Smooth muscle cell (in vitro differentiated cells): ENCODE results near the gene NCK1. TPM values are rescaled to one million over a fixed set of nuclear protein-coding genes. Genes with fewer than 3 reads are reported as not detected.

Experiments
- DNase-seq: peaks from one replicate; lab custom pipeline; 2025; ENCODE audit not compliant: unreplicated experiment; lab: John Stamatoyannopoulos, UW
- H2AFZ ChIP-seq: fragments of 200-600 bp; sonication (generic); 2 replicates; pipeline ENCODE4 v1.6.0; 2016; ENCODE audit warnings: antibody characterized with exemption, low read depth, mild to moderate bottlenecking
- H3F3A ChIP-seq: fragments of 200-600 bp; sonication (generic); 2 replicates; pipeline ENCODE4 v1.6.0; 2017; ENCODE audit warnings: antibody characterized with exemption, low read depth
- H3K27ac ChIP-seq: fragments of 200-600 bp; sonication (generic); 2 replicates; pipeline ENCODE4 v1.5.1; 2016; ENCODE audit warnings: low read depth, mild to moderate bottlenecking
- H3K27me3 ChIP-seq: fragments of 200-600 bp; sonication (generic); 2 replicates; pipeline ENCODE4 v1.6.1; 2016; ENCODE audit warnings: low read depth, mild to moderate bottlenecking
- H3K36me3 ChIP-seq: fragments of 200-600 bp; sonication (generic); 2 replicates; pipeline ENCODE4 v1.5.1; 2016; ENCODE audit warnings: low read depth
- H3K4me1 ChIP-seq: fragments of 200-600 bp; sonication (generic); 2 replicates; pipeline ENCODE4 v1.5.1; 2016; ENCODE audit warnings: low read depth
- H3K4me2 ChIP-seq: fragments of 200-600 bp; sonication (generic); 2 replicates; pipeline ENCODE4 v1.6.0; 2016; ENCODE audit warnings: mild to moderate bottlenecking
- H3K4me3 ChIP-seq: fragments of 200-600 bp; sonication (generic); 2 replicates; pipeline ENCODE4 v1.5.1; 2016; ENCODE audit warnings: mild to moderate bottlenecking
- H3K79me2 ChIP-seq: fragments of 200-600 bp; sonication (generic); 2 replicates; pipeline ENCODE4 v1.6.0; 2016; ENCODE audit warnings: low read depth, mild to moderate bottlenecking
- H3K9ac ChIP-seq: fragments of 200-600 bp; sonication (generic); 2 replicates; pipeline ENCODE4 v1.6.0; 2016; ENCODE audit warnings: low read depth
- H3K9me3 ChIP-seq: fragments of 200-600 bp; sonication (generic); replicated peaks from 2 replicates; pipeline ENCODE4 v1.5.1; 2016; ENCODE audit warnings: low read depth
- H4K20me1 ChIP-seq: fragments of 200-600 bp; sonication (generic); 2 replicates; pipeline ENCODE4 v1.6.0; 2016; ENCODE audit warnings: low read depth
- WGBS: methylation state at CpG from one replicate; pipeline ENCODE4 v1.1.7; 2016; ENCODE audit warnings: low lambda C conversion rate; 5-methylcytosine and 5-hydroxymethylcytosine counted together
- polyA plus RNA-seq: library from polyadenylated mRNA; unstranded; fragments of >200 nt; fragmentation: Nextera tagmentation; extraction: Ambion mirVana; gene quantifications from 2 replicates; pipeline ENCODE4 v1.2.1, GENCODE V29; 2016
- total RNA-seq: library from RNA; depleted of rRNA; stranded (reverse); fragments of >200 nt; gene quantifications from 2 replicates; pipeline ENCODE4 v1.2.3, GENCODE V29; 2014
- TF ChIP-seq, protein P1 (sequence below): fragments of 200-600 bp; sonication (generic); IDR thresholded peaks from 2 replicates; pipeline ENCODE4 v1.5.1; 2017; ENCODE audit warnings: borderline replicate concordance, mild to moderate bottlenecking, antibody characterized with exemption; ENCODE audit not compliant: insufficient read depth, poor library complexity, severe bottlenecking

NCK1 gene
- total and polyA plus RNA-seq, 2 experiments from 2014 or later: 21.1 to 41.8 TPM

- Histone ChIP-seq H3K4me2 (no peak overlapping the region), H3K9ac (no peak overlapping the region), H3K36me3 (peaks cover 8% of the 10 kb centered on the region), H3K4me3 (no peak overlapping the region), H3K79me2 (peaks cover 88% of the 10 kb centered on the region), H2AFZ (no peak overlapping the region), H3K27ac (peak overlapping the region; percentile 29), H3K4me1 (no peaks in the 10 kb centered on the region), H3K27me3 (no peaks in the 10 kb centered on the region), H3K9me3 (no peaks in the 10 kb centered on the region), H3F3A (peaks cover 6% of the 10 kb centered on the region), H4K20me1 (peaks cover 59% of the 10 kb centered on the region)
- TF ChIP-seq, protein P1, sequence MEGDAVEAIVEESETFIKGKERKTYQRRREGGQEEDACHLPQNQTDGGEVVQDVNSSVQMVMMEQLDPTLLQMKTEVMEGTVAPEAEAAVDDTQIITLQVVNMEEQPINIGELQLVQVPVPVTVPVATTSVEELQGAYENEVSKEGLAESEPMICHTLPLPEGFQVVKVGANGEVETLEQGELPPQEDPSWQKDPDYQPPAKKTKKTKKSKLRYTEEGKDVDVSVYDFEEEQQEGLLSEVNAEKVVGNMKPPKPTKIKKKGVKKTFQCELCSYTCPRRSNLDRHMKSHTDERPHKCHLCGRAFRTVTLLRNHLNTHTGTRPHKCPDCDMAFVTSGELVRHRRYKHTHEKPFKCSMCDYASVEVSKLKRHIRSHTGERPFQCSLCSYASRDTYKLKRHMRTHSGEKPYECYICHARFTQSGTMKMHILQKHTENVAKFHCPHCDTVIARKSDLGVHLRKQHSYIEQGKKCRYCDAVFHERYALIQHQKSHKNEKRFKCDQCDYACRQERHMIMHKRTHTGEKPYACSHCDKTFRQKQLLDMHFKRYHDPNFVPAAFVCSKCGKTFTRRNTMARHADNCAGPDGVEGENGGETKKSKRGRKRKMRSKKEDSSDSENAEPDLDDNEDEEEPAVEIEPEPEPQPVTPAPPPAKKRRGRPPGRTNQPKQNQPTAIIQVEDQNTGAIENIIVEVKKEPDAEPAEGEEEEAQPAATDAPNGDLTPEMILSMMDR: no peak
- DNase-seq: no peak
These were observed 76.3 kb downstream of the NCK1 start for GRCh38 chr3:136938334-136938733.

DNA sequence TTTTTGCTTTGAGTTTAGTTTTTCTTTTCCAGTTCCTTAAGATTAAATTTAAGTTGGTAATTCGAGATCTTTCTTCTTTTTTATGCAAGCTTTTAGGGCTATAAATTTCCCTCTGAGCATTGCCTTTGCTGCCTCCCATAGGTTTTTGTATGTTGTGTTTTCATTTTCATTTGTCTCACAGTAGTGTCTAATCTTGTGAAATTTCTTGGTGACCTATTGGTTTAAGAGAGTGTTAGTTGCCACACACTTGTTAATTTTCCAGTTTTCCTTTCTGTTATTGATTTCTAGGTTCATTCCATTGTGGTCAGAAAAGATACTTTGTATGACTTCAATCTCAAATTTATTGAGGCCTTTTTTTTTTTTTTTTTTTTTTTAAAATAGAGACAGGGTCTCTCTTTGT, 77.5 kb downstream of the NCK1 start:
- no peak overlapping the region for H3K4me3 ChIP-seq
- DNase-seq: no peak
- peaks cover 4% of the 10 kb centered on the region for H3K4me1 ChIP-seq
- no peak overlapping the region for H2AFZ ChIP-seq
- no peaks in the 10 kb centered on the region for H3K9me3 ChIP-seq
- TF ChIP-seq, protein P1: no peak
- H3F3A ChIP-seq: peaks cover 6% of the 10 kb centered on the region
- no peak overlapping the region for H3K4me2 ChIP-seq
- 94% methylated on average over 1 of the region's 1 CpG for WGBS
- H3K79me2 ChIP-seq: peaks cover 86% of the 10 kb centered on the region
- peaks cover 69% of the 10 kb centered on the region for H4K20me1 ChIP-seq
- H3K36me3 ChIP-seq: peaks cover 8% of the 10 kb centered on the region
- H3K9ac ChIP-seq: no peak overlapping the region
- H3K27ac ChIP-seq: no peak overlapping the region
- no peaks in the 10 kb centered on the region for H3K27me3 ChIP-seq

- H3K4me3 ChIP-seq: no peak overlapping the region
These were observed 80.8 kb downstream of the NCK1 start for GRCh38 chr3:136942803-136943202.

DNA sequence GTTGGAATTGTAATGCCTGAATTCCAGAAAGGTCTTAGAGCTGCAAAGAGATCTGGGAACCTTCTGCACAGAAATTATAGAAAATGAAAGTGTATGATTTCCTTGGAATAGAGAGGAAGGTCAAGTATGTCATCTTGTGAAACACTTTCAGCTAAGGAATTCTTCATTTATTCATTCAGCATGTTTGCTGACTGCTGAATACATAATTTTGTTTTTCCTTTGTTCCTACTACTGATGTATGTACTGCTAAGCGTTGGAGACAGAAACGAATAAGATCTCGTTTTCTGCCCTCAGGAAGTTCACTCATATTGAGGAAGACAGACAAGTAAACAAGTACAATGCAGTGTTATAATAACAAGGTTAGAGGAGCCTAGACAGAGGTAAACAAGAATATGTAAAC, 81.4 kb downstream of the NCK1 start:
- Histone ChIP-seq H3K36me3 (no peaks in the 10 kb centered on the region), H3F3A (no peaks in the 10 kb centered on the region), H3K79me2 (peaks cover 62% of the 10 kb centered on the region), H3K4me2 (no peak overlapping the region), H3K27ac (no peak overlapping the region), H3K9ac (no peak overlapping the region), H3K4me3 (no peak overlapping the region), H2AFZ (no peak overlapping the region), H4K20me1 (peaks cover 61% of the 10 kb centered on the region), H3K27me3 (no peaks in the 10 kb centered on the region), H3K9me3 (no peaks in the 10 kb centered on the region), H3K4me1 (peaks cover 4% of the 10 kb centered on the region)
- 83% methylated on average over 3 of the region's 3 CpGs for WGBS
- TF ChIP-seq, protein P1: no peak
- no peak for DNase-seq

More at GRCh38 chr3:136942803-136943202, 80.8 kb downstream of the NCK1 start:
- Histone ChIP-seq H3K4me1 (peaks cover 4% of the 10 kb centered on the region), H3K27me3 (no peaks in the 10 kb centered on the region), H3K27ac (no peak overlapping the region), H4K20me1 (peaks cover 67% of the 10 kb centered on the region), H2AFZ (no peak overlapping the region), H3K9me3 (no peaks in the 10 kb centered on the region), H3F3A (peaks cover 3% of the 10 kb centered on the region), H3K9ac (no peak overlapping the region), H3K79me2 (peaks cover 69% of the 10 kb centered on the region), H3K36me3 (no peaks in the 10 kb centered on the region), H3K4me2 (no peak overlapping the region)
- WGBS: 88% methylated on average over 1 of the region's 1 CpG
- DNase-seq: no peak
- TF ChIP-seq, protein P1: no peak
